SK-N-SH (cell line): ENCODE results near the gene ZG16. TPM values are rescaled to one million over a fixed set of nuclear protein-coding genes. Genes with fewer than 3 reads are reported as not detected.
A peak's percentile ranks its signal among the peaks of the same experiment; 100 is the strongest.

Experiments
- CTCF ChIA-PET: fragments of 300-600, 350-600 bp; formaldehyde crosslinking; extraction: SDS; loops from one replicate; lab custom pipeline; 2021; lab: Yijun Ruan, JAX
- POLR2A ChIA-PET: fragments of 350-600 bp; sonication (Branson Sonifier 250); formaldehyde crosslinking; extraction: SDS; loops from one replicate; lab custom pipeline; 2020; ENCODE audit warnings: antibody characterized with exemption, inconsistent platforms; lab: Yijun Ruan, JAX
- DNase-seq: peaks from one replicate; pipeline ENCODE4 v3.0.0; 2012
- H2AFZ ChIP-seq: fragments of 200-600 bp; sonication (generic); 2 replicates; pipeline ENCODE4 v1.8.1; 2016; ENCODE audit warnings: antibody characterized with exemption, mild to moderate bottlenecking, low read depth
- H3F3A ChIP-seq: fragments of 200-600 bp; sonication (generic); replicated peaks from 2 replicates; pipeline ENCODE3; 2016; ENCODE audit warnings: antibody characterized with exemption, mild to moderate bottlenecking; ENCODE audit not compliant: insufficient read depth
- H3K27ac ChIP-seq, 2 experiments: fragments of 200-500 bp in 1 of 2; fragments of 200-600 bp in 1 of 2; sonication (Bioruptor generic) in 1 of 2; sonication (generic), shearing (Covaris generic) in 1 of 2; 2 replicates each; pipeline versions ENCODE4 v1.5.1 to v1.6.1; 2014 to 2016; ENCODE audit warnings: low read depth in 2 of 2, inconsistent platforms in 1 of 2, low read length in 1 of 2, mild to moderate bottlenecking in 1 of 2, mixed read lengths in 1 of 2
- H3K27me3 ChIP-seq: fragments of 200-600 bp; sonication (generic), shearing (Covaris generic); 2 replicates; pipeline ENCODE4 v1.6.1; 2016; ENCODE audit warnings: mixed run types; ENCODE audit not compliant: insufficient read depth
- H3K36me3 ChIP-seq, 2 experiments: fragments of 200-500 bp in 1 of 2; fragments of 200-600 bp in 1 of 2; sonication (Bioruptor generic) in 1 of 2; sonication (generic) in 1 of 2; replicated peaks in 1 of 2; 2 replicates each; pipeline versions ENCODE3 to v1.5.1; 2014 to 2016; ENCODE audit warnings: low read length in 1 of 2, mild to moderate bottlenecking in 1 of 2; ENCODE audit not compliant: insufficient read depth in 2 of 2, control insufficient read depth in 1 of 2
- H3K4me1 ChIP-seq, 2 experiments: fragments of 200-500 bp in 1 of 2; fragments of 200-600 bp in 1 of 2; sonication (Bioruptor generic) in 1 of 2; sonication (generic), shearing (Covaris generic) in 1 of 2; 2 replicates each; pipeline versions ENCODE4 v1.5.1 to v1.6.1; 2014 to 2016; ENCODE audit warnings: low read depth in 1 of 2, low read length in 1 of 2, mixed run types in 1 of 2; ENCODE audit not compliant: insufficient read depth in 2 of 2, control insufficient read depth in 1 of 2
- H3K4me2 ChIP-seq: fragments of 200-600 bp; sonication (generic), shearing (Covaris generic); 2 replicates; pipeline ENCODE4 v1.6.1; 2017; ENCODE audit warnings: mixed run types
- H3K4me3 ChIP-seq, 2 experiments: fragments of 200-500 bp in 1 of 2; fragments of 200-600 bp in 1 of 2; sonication (Bioruptor generic) in 1 of 2; sonication (generic), shearing (Covaris generic) in 1 of 2; 2 replicates each; pipeline versions ENCODE4 v1.5.1 to v1.8.1; 2014 to 2016; ENCODE audit warnings: low read depth in 2 of 2, inconsistent platforms in 1 of 2, low read length in 1 of 2, mild to moderate bottlenecking in 1 of 2, mixed read lengths in 1 of 2, moderate library complexity in 1 of 2
- H3K79me2 ChIP-seq: fragments of 200-600 bp; sonication (generic); 2 replicates; pipeline ENCODE4 v1.8.1; 2017; ENCODE audit warnings: mild to moderate bottlenecking; ENCODE audit not compliant: insufficient read depth
- H3K9ac ChIP-seq: fragments of 200-600 bp; sonication (generic); 2 replicates; pipeline ENCODE4 v1.6.1; 2017; ENCODE audit warnings: mixed run types
- H3K9me2 ChIP-seq: fragments of 200-600 bp; sonication (generic); 2 replicates; pipeline ENCODE4 v1.6.1; 2017; ENCODE audit warnings: mixed run types
- H3K9me3 ChIP-seq: fragments of 200-600 bp; sonication (generic); 2 replicates; pipeline ENCODE4 v1.6.1; 2017; ENCODE audit warnings: mixed run types, mild to moderate bottlenecking, moderate library complexity
- H4K20me1 ChIP-seq: fragments of 200-600 bp; sonication (generic); 2 replicates; pipeline ENCODE4 v1.6.1; 2017; ENCODE audit warnings: mild to moderate bottlenecking, mixed run types; ENCODE audit not compliant: insufficient read depth
- CHD2 ChIP-seq: fragments of 150-350 bp; IDR thresholded peaks from 2 replicates; pipeline ENCODE4 v1.6.1; 2018; ENCODE audit warnings: low read length; ENCODE audit not compliant: partially characterized antibody
- FOSL2 ChIP-seq: IDR thresholded peaks from 2 replicates; pipeline ENCODE4 v1.4.0; 2012; ENCODE audit warnings: low read depth, mild to moderate bottlenecking, moderate library complexity, borderline replicate concordance
- FOXJ3 ChIP-seq: sonication (generic); formaldehyde crosslinking; IDR thresholded peaks from 2 replicates; pipeline ENCODE4 v1.5.1; 2020; ENCODE audit warnings: mild to moderate bottlenecking, missing genetic modification reagents
- FOXM1 ChIP-seq: IDR thresholded peaks from 2 replicates; pipeline ENCODE4 v1.4.0; 2012; ENCODE audit warnings: low read depth, mild to moderate bottlenecking
- IRF3 ChIP-seq: fragments of 150-350 bp; IDR thresholded peaks from 2 replicates; pipeline ENCODE4 v1.6.1; 2016; ENCODE audit warnings: mild to moderate bottlenecking, low read depth, low read length
- JUND ChIP-seq: IDR thresholded peaks from 2 replicates; pipeline ENCODE4 v1.4.0; 2012
- MAX ChIP-seq: IDR thresholded peaks from 2 replicates; pipeline ENCODE4 v1.4.0; 2012; ENCODE audit warnings: low read depth
- NFIC ChIP-seq: IDR thresholded peaks from 2 replicates; pipeline ENCODE4 v1.4.0; 2012; ENCODE audit warnings: borderline replicate concordance
- NRF1 ChIP-seq: IDR thresholded peaks from 2 replicates; pipeline ENCODE4 v1.6.1; 2012; ENCODE audit warnings: low read depth, mild to moderate bottlenecking, low read length
- POLR2AphosphoS5 ChIP-seq: IDR thresholded peaks from 2 replicates; pipeline ENCODE4 v1.6.1; 2012; ENCODE audit warnings: low read depth, low read length
- RAD21 ChIP-seq: IDR thresholded peaks from 2 replicates; pipeline ENCODE4 v1.6.1; 2012; ENCODE audit warnings: mild to moderate bottlenecking, low read length
- RCOR1 ChIP-seq: fragments of 150-350 bp; IDR thresholded peaks from 2 replicates; pipeline ENCODE4 v1.6.1; 2017; ENCODE audit warnings: antibody characterized with exemption, low read length
- REST ChIP-seq: IDR thresholded peaks from 2 replicates; pipeline ENCODE4 v1.6.1; 2012; ENCODE audit warnings: mild to moderate bottlenecking, low read depth, low read length, moderate library complexity
- RFX5 ChIP-seq: IDR thresholded peaks from 2 replicates; pipeline ENCODE4 v1.6.1; 2012; ENCODE audit warnings: mild to moderate bottlenecking, improper control_type of control experiment, low read length
- RXRA ChIP-seq: IDR thresholded peaks from 2 replicates; pipeline ENCODE4 v1.4.0; 2012; ENCODE audit warnings: low read depth, mild to moderate bottlenecking, borderline replicate concordance
- TCF12 ChIP-seq: IDR thresholded peaks from 2 replicates; pipeline ENCODE4 v1.4.0; 2012
- USF1 ChIP-seq: IDR thresholded peaks from 2 replicates; pipeline ENCODE4 v1.4.0; 2012; ENCODE audit warnings: low read depth, borderline replicate concordance
- YY1 ChIP-seq: IDR thresholded peaks from 2 replicates; pipeline ENCODE4 v1.4.0; 2012; ENCODE audit warnings: low read depth, mild to moderate bottlenecking
- WGBS: methylation state at CpG from one replicate; pipeline ENCODE4 v1.1.6; 2017; ENCODE audit warnings: low lambda C conversion rate; 5-methylcytosine and 5-hydroxymethylcytosine counted together
- polyA plus RNA-seq, 3 experiments: library from polyadenylated mRNA; depleted of rRNA; stranded (reverse); fragments of >200 nt; gene quantifications; 2 replicates each; pipeline ENCODE4 v1.2.3, GENCODE V29; 2012
- TF ChIP-seq, protein P1 (sequence below): IDR thresholded peaks from 2 replicates; pipeline ENCODE4; 2012

The ZG16 gene
- polyA plus RNA-seq, 1 of the 3 experiments (the other 2 are of a cell fraction) = not detected

DNA sequence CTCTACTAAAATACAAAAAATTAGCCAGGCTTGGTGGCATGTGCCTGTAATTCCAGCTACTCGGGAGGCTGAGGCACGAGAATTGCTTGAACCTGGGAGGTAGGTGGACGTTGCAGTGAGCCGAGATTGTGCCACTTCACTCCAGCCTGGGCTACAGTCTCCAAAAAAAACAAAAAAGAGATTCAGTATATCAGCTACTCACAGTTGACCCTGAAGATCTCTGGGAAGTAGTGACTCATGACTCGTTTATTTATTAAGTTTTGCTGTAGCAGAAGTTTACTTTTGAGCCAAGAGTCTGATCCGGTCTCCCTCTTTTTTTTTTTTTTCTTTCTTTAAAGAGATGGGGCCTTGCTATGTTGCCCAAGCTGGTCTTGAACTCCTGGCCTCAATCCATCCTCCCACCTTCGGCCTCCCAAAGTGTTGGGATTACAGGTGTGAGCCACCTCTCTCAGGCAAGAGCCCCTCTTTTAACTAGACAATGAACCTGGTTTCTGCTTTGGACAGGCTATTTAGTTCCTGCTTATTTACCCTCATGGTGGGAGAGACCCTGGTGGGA, 46.6 kb downstream of the ZG16 start:
- TF ChIP-seq RAD21 = no peak
- no peak for TF ChIP-seq RFX5
- TF ChIP-seq FOXJ3 (CRISPR knock-in tag) = no peak
- no peak for TF ChIP-seq USF1
- TF ChIP-seq TCF12 = peak; percentile 63
- peak; percentile 18; the same call in 1 of the 2 replicates for TF ChIP-seq MAX
- peak; percentile 21; the same call in 1 of the 2 replicates for TF ChIP-seq FOXM1
- TF ChIP-seq CHD2 = no peak
- peak; percentile 74 for TF ChIP-seq JUND
- no peak for TF ChIP-seq RCOR1
- no peak for TF ChIP-seq IRF3
- TF ChIP-seq POLR2AphosphoS5 = no peak; the same call in 1 of the 2 replicates
- TF ChIP-seq, protein P1, sequence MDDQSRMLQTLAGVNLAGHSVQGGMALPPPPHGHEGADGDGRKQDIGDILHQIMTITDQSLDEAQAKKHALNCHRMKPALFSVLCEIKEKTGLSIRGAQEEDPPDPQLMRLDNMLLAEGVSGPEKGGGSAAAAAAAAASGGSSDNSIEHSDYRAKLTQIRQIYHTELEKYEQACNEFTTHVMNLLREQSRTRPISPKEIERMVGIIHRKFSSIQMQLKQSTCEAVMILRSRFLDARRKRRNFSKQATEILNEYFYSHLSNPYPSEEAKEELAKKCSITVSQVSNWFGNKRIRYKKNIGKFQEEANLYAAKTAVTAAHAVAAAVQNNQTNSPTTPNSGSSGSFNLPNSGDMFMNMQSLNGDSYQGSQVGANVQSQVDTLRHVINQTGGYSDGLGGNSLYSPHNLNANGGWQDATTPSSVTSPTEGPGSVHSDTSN = peak; percentile 53
- no peak for TF ChIP-seq YY1
- no peak for TF ChIP-seq NRF1
- peak; percentile 85 for TF ChIP-seq FOSL2
- TF ChIP-seq RXRA = peak; percentile 30; the same call in 1 of the 2 replicates
- peak; percentile 48; the same call in 1 of the 2 replicates for TF ChIP-seq NFIC
- no peak for TF ChIP-seq REST
- no peak for DNase-seq
- Histone ChIP-seq H3K36me3 (peaks cover under 1 to 8% of the 10 kb centered on the region in 2 experiments), H3K9me2 (no peaks in the 10 kb centered on the region), H4K20me1 (no peaks in the 10 kb centered on the region), H3K9ac (peak overlapping the region; percentile 78), H3K4me2 (peak overlapping the region; percentile 90), H3F3A (peaks cover 51% of the 10 kb centered on the region), H3K27me3 (no peaks in the 10 kb centered on the region), H3K27ac (peak overlapping the region; percentile 54 to 97; a peak in 3 of 4 replicates), H3K79me2 (peaks cover 86% of the 10 kb centered on the region), H3K4me3 (peak overlapping the region in 1 of 2 experiments; percentile 53; a peak in 2 of 4 replicates), H3K9me3 (no peaks in the 10 kb centered on the region), H2AFZ (no peak overlapping the region), H3K4me1 (peaks cover 25 to 37% of the 10 kb centered on the region in 2 experiments; a peak in 3 of 4 replicates)
- CTCF ChIA-PET = interaction anchor here (0.8 to 14.0 kb wide), 4 partner anchors 9 to 196 kb away, joined by 3 to 129 read pairs (median 4); partner anchors contain the start of gene PAGR1
- WGBS = 14% methylated on average over 7 of the region's 7 CpGs
- POLR2A ChIA-PET = no interaction called here
